ENCODE data around the gene GPR143. TPM values are rescaled to one million over a fixed set of nuclear protein-coding genes. Genes with fewer than 3 reads are reported as not detected.

Gene GPR143
- total RNA-seq, 1 experiment from 2014 or later: 1.8 TPM

- Histone ChIP-seq H3K9me3 (ENCODE audit: control insufficient read depth in 1 of 2, insufficient read depth in 1 of 2, low read depth in 1 of 2, low read length in 2 of 2) (no peaks in the 10 kb centered on the region), H2AFZ (ENCODE audit: low read depth, low read length, poor library complexity, severe bottlenecking) (no peak overlapping the region), H3K9ac (ENCODE audit: low read length) (no peak overlapping the region), H3K9me2 (ENCODE audit: insufficient read depth) (no peaks in the 10 kb centered on the region), H3K4me2 (ENCODE audit: low read length) (no peak overlapping the region), H3K27ac (ENCODE audit: low read depth, low read length) (no peak overlapping the region), H3K4me3 (replicated peaks in 1 of 2; ENCODE audit: low read depth in 1 of 2, low read length in 2 of 2) (no peak overlapping the region), H3K36me3 (ENCODE audit: control insufficient read depth in 1 of 2, insufficient read depth in 2 of 2, low read length in 2 of 2) (no peaks in the 10 kb centered on the region; a peak in 1 of 4 replicates), H3K79me2 (ENCODE audit: insufficient read depth, low read length) (no peaks in the 10 kb centered on the region), H3K27me3 (ENCODE audit: insufficient read depth, low read length) (no peaks in the 10 kb centered on the region), H4K20me1 (ENCODE audit: insufficient read depth) (no peaks in the 10 kb centered on the region), H3K4me1 (ENCODE audit: control insufficient read depth in 1 of 2, insufficient read depth in 2 of 2, low read length in 2 of 2) (no peaks in the 10 kb centered on the region)
- intact Hi-C loops (cut with micrococcal nuclease): no loop called here
- CTCF ChIA-PET: no interaction called here
- no TSS peak for BruUV-seq (replicated peaks)
- TF ChIP-seq SP1 (IDR thresholded peaks at IDR 0.05; ENCODE audit: low read depth) (no peak), CEBPB (IDR thresholded peaks at IDR 0.05; ENCODE audit: low read depth) (no peak), SRF (IDR thresholded peaks at IDR 0.05; ENCODE audit: low read depth) (no peak), TCF7L2 (IDR thresholded peaks at IDR 0.05; ENCODE audit: borderline replicate concordance, extremely low read depth, insufficient read depth, insufficient read length) (no peak), YY1 (IDR thresholded peaks at IDR 0.05; ENCODE audit: extremely low read depth, insufficient replicate concordance, low read depth, low read length) (no peak)
- no peak for DNase-seq (ENCODE audit: low read depth, low spot score)
- POLR2A ChIA-PET: no interaction called here
- RAD21 ChIA-PET (ENCODE audit: low non-redundant PET in 1 of 2, low total read pairs in 2 of 2, uncharacterized antibody in 2 of 2, unreplicated experiment in 2 of 2): no interaction called here
- ATAC-seq: no peak
These were observed 75.6 kb downstream of the GPR143 start for GRCh38 chrX:9690046-9690445.

GRCh38 chrX:9688833-9689232 lies 76.8 kb downstream of the GPR143 start:
- BruUV-seq (replicated peaks): no TSS peak
- Histone ChIP-seq H3K4me2 (ENCODE audit: low read length) (no peak overlapping the region), H3K9ac (ENCODE audit: low read length) (no peak overlapping the region), H3K27ac (ENCODE audit: low read depth, low read length) (no peak overlapping the region), H3K9me3 (ENCODE audit: control insufficient read depth in 1 of 2, insufficient read depth in 1 of 2, low read depth in 1 of 2, low read length in 2 of 2) (no peaks in the 10 kb centered on the region), H4K20me1 (ENCODE audit: insufficient read depth) (no peaks in the 10 kb centered on the region), H3K79me2 (ENCODE audit: insufficient read depth, low read length) (no peaks in the 10 kb centered on the region), H2AFZ (ENCODE audit: low read depth, low read length, poor library complexity, severe bottlenecking) (no peak overlapping the region), H3K36me3 (ENCODE audit: control insufficient read depth in 1 of 2, insufficient read depth in 2 of 2, low read length in 2 of 2) (no peaks in the 10 kb centered on the region; a peak in 1 of 4 replicates), H3K4me3 (replicated peaks in 1 of 2; ENCODE audit: low read depth in 1 of 2, low read length in 2 of 2) (no peak overlapping the region), H3K9me2 (ENCODE audit: insufficient read depth) (no peaks in the 10 kb centered on the region), H3K4me1 (ENCODE audit: control insufficient read depth in 1 of 2, insufficient read depth in 2 of 2, low read length in 2 of 2) (no peaks in the 10 kb centered on the region), H3K27me3 (ENCODE audit: insufficient read depth, low read length) (no peaks in the 10 kb centered on the region)
- no peak for TF ChIP-seq EZH2 (IDR thresholded peaks at IDR 0.05)
- TF ChIP-seq RAD21 (IDR thresholded peaks at IDR 0.05; ENCODE audit: low read depth): no peak
- TF ChIP-seq CBX3 (IDR thresholded peaks at IDR 0.05; ENCODE audit: low read depth): no peak
- TF ChIP-seq MAX (IDR thresholded peaks at IDR 0.05): no peak
- no peak for TF ChIP-seq POLR2AphosphoS5 (IDR thresholded peaks at IDR 0.05; ENCODE audit: low read depth, low read length)
- TF ChIP-seq FOSL1 (IDR thresholded peaks at IDR 0.05; ENCODE audit: low read depth): no peak
- no peak for TF ChIP-seq TCF7L2 (IDR thresholded peaks at IDR 0.05; ENCODE audit: borderline replicate concordance, extremely low read depth, insufficient read depth, insufficient read length)
- no peak for TF ChIP-seq SRF (IDR thresholded peaks at IDR 0.05; ENCODE audit: low read depth)
- TF ChIP-seq CEBPB (IDR thresholded peaks at IDR 0.05; ENCODE audit: low read depth): no peak
- no peak for TF ChIP-seq ZNF274 (IDR thresholded peaks at IDR 0.05; ENCODE audit: low read depth, low read length)
- TF ChIP-seq ELF1 (IDR thresholded peaks at IDR 0.05; ENCODE audit: borderline replicate concordance, low read depth): no peak
- TF ChIP-seq ATF3 (IDR thresholded peaks at IDR 0.05): no peak
- TF ChIP-seq CTCF (IDR thresholded peaks at IDR 0.05 in 2 of 3, conservative IDR thresholded peaks at IDR 0.05 in 1 of 3; ENCODE audit: borderline replicate concordance in 1 of 3, insufficient read depth in 1 of 3, low read depth in 2 of 3, low read length in 2 of 3): no peak
- no peak for TF ChIP-seq SP1 (IDR thresholded peaks at IDR 0.05; ENCODE audit: low read depth)
- TF ChIP-seq ZFX (IDR thresholded peaks at IDR 0.05): no peak
- TF ChIP-seq YY1 (IDR thresholded peaks at IDR 0.05; ENCODE audit: extremely low read depth, insufficient replicate concordance, low read depth, low read length): no peak
- TF ChIP-seq POLR2A (IDR thresholded peaks at IDR 0.05; ENCODE audit: borderline replicate concordance, extremely low read depth, insufficient read depth, insufficient read length): no peak
- TF ChIP-seq EGR1 (IDR thresholded peaks at IDR 0.05; ENCODE audit: low read depth): no peak
- RAD21 ChIA-PET (ENCODE audit: low non-redundant PET in 1 of 2, low total read pairs in 2 of 2, uncharacterized antibody in 2 of 2, unreplicated experiment in 2 of 2): no interaction called here
- CTCF ChIA-PET: no interaction called here
- ATAC-seq: no peak
- intact Hi-C loops (cut with micrococcal nuclease): no loop called here
- POLR2A ChIA-PET: no interaction called here
- no peak for DNase-seq (ENCODE audit: low read depth, low spot score)
